Esophagus (tissue), 2 donors: ENCODE data around the gene MT4. TPM values are rescaled to one million over a fixed set of nuclear protein-coding genes. Genes with fewer than 3 reads are reported as not detected.

Experiments
- H3K27ac ChIP-seq, 2 donors: one replicate each; pipeline ENCODE4 v1.5.1; 2013; ENCODE audit warnings: low read depth in 2 of 2, mild to moderate bottlenecking in 2 of 2, inconsistent platforms in 1 of 2, low read length in 1 of 2, moderate library complexity in 1 of 2
- H3K27me3 ChIP-seq, 2 donors: one replicate each; pipeline ENCODE4 v1.6.1; 2013; ENCODE audit warnings: low read length in 2 of 2, control low read depth in 1 of 2, mild to moderate bottlenecking in 1 of 2; ENCODE audit not compliant: insufficient read depth in 2 of 2, control insufficient read depth in 1 of 2
- H3K36me3 ChIP-seq, 2 donors: one replicate each; pipeline ENCODE4 v1.6.1; 2013; ENCODE audit warnings: low read length in 1 of 2; ENCODE audit not compliant: control insufficient read depth in 2 of 2, insufficient read depth in 2 of 2
- H3K4me1 ChIP-seq, 2 donors: one replicate each; pipeline ENCODE4 v1.6.1; 2013; ENCODE audit warnings: low read length in 1 of 2; ENCODE audit not compliant: control insufficient read depth in 2 of 2, insufficient read depth in 2 of 2
- H3K4me3 ChIP-seq, 2 donors: one replicate each; pipeline ENCODE4 v1.5.1; 2013; ENCODE audit warnings: low read length in 2 of 2, mild to moderate bottlenecking in 2 of 2, low read depth in 1 of 2, moderate library complexity in 1 of 2
- H3K9me3 ChIP-seq, 2 donors: one replicate each; pipeline ENCODE4 v1.6.1; 2013; ENCODE audit warnings: mild to moderate bottlenecking in 2 of 2, low read depth in 1 of 2, low read length in 1 of 2, moderate library complexity in 1 of 2; ENCODE audit not compliant: control insufficient read depth in 2 of 2, insufficient read depth in 1 of 2
- WGBS, 2 donors: extraction: QIAGEN DNeasy Blood & Tissue Kit; methylation state at CpG; one replicate each; pipeline ENCODE4 v1.1.7; 2013; 5-methylcytosine and 5-hydroxymethylcytosine counted together
- polyA plus RNA-seq, 2 donors: library from polyadenylated mRNA; stranded (reverse); fragments of 200-250 nt; gene quantifications; one replicate each; pipeline ENCODE4 v1.2.3, GENCODE V29; 2013
- donor health status: healthy with polysubstance abuse.
- donor health status: Bipolar disorder and iron deficiency.

Gene MT4
- polyA plus RNA-seq, 2 donors = 1.3 to 7.4 TPM

- Histone ChIP-seq H3K27ac (no peak overlapping the region), H3K4me1 (no peaks in the 10 kb centered on the region), H3K36me3 (no peaks in the 10 kb centered on the region), H3K4me3 (no peak overlapping the region), H3K27me3 (peaks cover 0 to 3% of the 10 kb centered on the region in 2 donors), H3K9me3 (peaks cover 0 to 2% of the 10 kb centered on the region in 2 donors)
- WGBS, 2 donors = 84 to 85% methylated on average over 8 of the region's 8 CpGs
Measured at GRCh38 chr16:56534847-56535383, 30.0 kb upstream of the MT4 start.

DNA sequence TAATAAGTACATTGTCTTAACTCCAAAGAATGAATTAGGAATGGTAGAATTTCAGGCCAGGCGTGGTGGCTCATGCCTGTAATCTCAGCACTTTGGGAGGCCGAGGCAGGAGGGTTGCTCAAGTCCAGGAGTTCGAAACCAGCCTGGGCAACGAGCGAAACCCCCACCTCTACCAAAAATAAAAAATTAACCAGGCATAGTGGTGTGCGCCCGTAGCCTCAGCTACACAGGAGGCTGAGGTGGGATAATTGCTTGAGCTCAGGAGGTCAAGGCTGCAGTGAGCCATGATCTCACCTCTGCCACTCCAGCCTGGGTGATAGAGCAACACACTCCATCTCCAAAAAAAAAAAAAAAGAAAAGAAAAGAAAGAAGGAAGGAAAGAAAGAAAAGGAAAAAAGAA lies 26.5 kb upstream of the MT4 start:
- H3K4me1 ChIP-seq = no peaks in the 10 kb centered on the region
- H3K36me3 ChIP-seq = no peaks in the 10 kb centered on the region
- peaks cover 0 to 3% of the 10 kb centered on the region in 2 donors for H3K27me3 ChIP-seq
- no peak overlapping the region for H3K27ac ChIP-seq
- H3K4me3 ChIP-seq = no peak overlapping the region
- 84 to 92% methylated on average over 7 of the region's 7 CpGs for WGBS, 2 donors
- peaks cover 0 to 2% of the 10 kb centered on the region in 2 donors for H3K9me3 ChIP-seq

DNA sequence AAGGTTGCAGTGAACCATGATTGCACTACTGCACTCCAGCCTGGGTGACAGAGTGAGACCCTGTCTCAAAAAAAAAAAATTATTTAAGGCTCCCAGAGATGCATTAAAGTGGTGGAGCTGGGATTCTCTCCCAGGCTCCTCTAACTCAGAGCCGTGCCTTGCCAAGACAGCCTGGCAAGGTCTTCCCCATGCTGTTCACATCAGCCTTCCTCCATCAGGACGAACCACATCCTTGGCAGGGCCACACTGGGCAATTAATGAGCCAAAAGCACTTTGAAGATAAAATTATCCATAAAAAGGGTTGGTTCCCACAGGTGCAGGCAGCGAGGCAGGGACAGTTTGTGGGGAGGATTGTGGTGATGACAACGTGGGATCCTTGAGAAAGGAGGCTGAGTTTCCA lies 25.2 kb upstream of the MT4 start:
- no peak overlapping the region for H3K27ac ChIP-seq

DNA sequence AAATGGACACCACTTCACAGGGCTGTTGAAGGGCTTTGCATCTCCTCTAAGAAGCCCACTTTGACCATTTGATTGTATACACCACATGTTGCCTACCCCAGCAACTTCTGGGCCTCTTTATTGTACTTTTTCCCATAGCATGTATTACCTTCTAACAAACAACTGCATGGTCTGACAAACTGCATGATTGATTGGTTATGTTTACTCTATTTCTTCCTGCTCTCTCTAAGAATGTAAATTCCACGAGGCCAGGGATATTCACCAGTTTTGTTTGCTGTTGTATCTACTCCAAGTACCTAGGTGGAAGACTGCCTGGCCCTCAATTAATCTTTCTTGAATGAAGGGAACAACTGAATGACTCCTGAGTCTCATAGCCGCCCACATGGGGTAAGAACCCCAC lies 22.8 kb upstream of the MT4 start:
- Histone ChIP-seq H3K4me3 (no peak overlapping the region), H3K4me1 (peaks cover 0 to 2% of the 10 kb centered on the region in 2 donors), H3K9me3 (no peaks in the 10 kb centered on the region), H3K27ac (no peak overlapping the region), H3K27me3 (no peaks in the 10 kb centered on the region), H3K36me3 (no peaks in the 10 kb centered on the region)
- 17 to 19% methylated on average over 2 of the region's 2 CpGs for WGBS, 2 donors

More for the DNA sequence above, 25.2 kb upstream of the MT4 start:
- H3K4me1 ChIP-seq = no peaks in the 10 kb centered on the region
- no peaks in the 10 kb centered on the region for H3K36me3 ChIP-seq
- H3K4me3 ChIP-seq = no peak overlapping the region
- H3K27me3 ChIP-seq = no peaks in the 10 kb centered on the region
- 40 to 41% methylated on average over 4 of the region's 4 CpGs for WGBS, 2 donors
- H3K9me3 ChIP-seq = peaks cover 0 to 2% of the 10 kb centered on the region in 2 donors

DNA sequence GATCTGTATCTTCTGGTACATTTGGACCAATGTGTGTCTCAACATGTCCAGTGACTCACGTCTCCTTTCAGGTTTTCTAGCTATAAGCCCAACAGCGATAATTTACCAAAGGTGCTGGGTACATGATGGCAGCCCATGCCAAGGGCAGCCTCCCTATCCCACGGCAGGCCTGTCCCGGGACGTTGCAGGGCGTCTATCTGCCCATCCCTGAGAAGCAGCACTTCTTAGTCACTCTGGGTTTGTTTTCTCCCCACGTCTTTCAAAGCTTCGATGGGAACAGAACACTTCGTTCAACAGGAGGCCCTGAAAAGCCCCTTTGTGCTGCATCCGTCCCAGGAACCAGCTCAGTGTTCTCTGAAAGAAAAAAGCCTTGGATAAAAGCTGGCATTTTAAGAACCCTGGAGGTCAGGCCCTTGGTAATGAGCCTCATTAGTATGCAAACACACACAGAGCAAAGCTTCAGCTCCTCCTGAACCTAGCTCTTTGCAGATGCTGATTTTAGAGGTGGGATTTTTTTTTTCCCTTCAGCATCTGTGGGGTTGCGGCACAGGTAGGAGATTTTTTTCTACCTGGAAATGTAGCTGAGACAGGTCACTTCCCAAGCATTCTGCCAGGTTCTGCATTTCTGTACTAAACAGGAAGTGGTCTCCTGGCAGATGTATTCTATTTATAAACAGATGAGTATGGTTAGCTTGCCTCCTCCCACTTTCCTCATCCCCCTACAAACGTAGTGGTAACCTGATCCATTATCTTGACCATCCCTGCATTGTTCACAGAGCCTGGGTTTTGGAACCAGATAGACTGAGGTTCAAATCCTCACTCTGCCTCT lies 17.5 kb upstream of the MT4 start:
- Histone ChIP-seq H3K36me3 (no peaks in the 10 kb centered on the region), H3K4me1 (peaks cover 0 to 6% of the 10 kb centered on the region in 2 donors), H3K9me3 (no peaks in the 10 kb centered on the region), H3K27me3 (no peaks in the 10 kb centered on the region), H3K27ac (peak overlapping the region; percentile 54 to 81), H3K4me3 (no peak overlapping the region)
- WGBS, 2 donors = 28 to 33% methylated on average over 12 of the region's 12 CpGs

GRCh38 chr16:56547949-56548567 lies 16.8 kb upstream of the MT4 start:
- no peaks in the 10 kb centered on the region for H3K27me3 ChIP-seq
- no peak overlapping the region for H3K4me3 ChIP-seq
- peak overlapping the region; percentile 54 to 81 for H3K27ac ChIP-seq
- no peaks in the 10 kb centered on the region for H3K9me3 ChIP-seq
- WGBS, 2 donors = 54 to 70% methylated on average over 4 of the region's 4 CpGs
- H3K4me1 ChIP-seq = peaks cover 0 to 7% of the 10 kb centered on the region in 2 donors
- H3K36me3 ChIP-seq = no peaks in the 10 kb centered on the region

- no peak overlapping the region for H3K27ac ChIP-seq
- no peaks in the 10 kb centered on the region for H3K36me3 ChIP-seq
Measured at GRCh38 chr16:56549161-56549560, 15.7 kb upstream of the MT4 start.

DNA sequence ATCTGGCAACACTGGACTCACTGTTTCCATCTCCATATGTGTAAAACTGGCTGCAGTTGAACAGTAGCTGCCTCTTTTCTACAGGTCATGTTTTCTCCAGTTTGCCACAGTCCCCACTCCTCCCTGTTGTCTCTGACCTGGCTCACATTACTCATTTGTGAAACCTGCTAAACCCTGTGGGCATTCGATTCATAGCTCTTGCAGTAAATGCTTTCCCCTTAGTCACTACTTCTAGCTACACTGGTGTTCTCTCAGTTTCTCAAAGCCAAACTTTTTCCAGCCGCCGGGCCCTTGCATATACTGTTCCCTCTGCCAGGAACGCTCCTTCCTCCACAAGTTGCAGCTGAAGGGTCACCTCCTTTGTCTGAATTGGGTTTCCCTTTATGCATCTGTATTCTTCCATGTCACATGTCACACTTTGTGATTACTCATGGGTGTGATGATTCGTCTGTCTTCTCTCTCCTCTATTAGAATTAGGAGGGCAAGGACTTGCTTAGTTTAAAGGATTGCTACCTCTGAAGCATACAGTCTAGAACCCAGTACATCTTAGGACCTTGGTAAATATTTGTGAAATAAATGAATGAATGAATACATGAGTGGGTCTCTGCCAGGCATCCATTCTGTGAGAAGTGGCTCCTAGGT lies 15.0 kb upstream of the MT4 start:
- peaks cover 0 to 7% of the 10 kb centered on the region in 2 donors for H3K4me1 ChIP-seq
- WGBS, 2 donors = 71 to 80% methylated on average over 5 of the region's 5 CpGs
- no peaks in the 10 kb centered on the region for H3K9me3 ChIP-seq
- no peak overlapping the region for H3K27ac ChIP-seq
- no peaks in the 10 kb centered on the region for H3K36me3 ChIP-seq
- no peak overlapping the region for H3K4me3 ChIP-seq
- H3K27me3 ChIP-seq = no peaks in the 10 kb centered on the region

More at GRCh38 chr16:56549161-56549560, 15.7 kb upstream of the MT4 start:
- Histone ChIP-seq H3K4me3 (no peak overlapping the region), H3K4me1 (peaks cover 0 to 7% of the 10 kb centered on the region in 2 donors), H3K27me3 (no peaks in the 10 kb centered on the region), H3K9me3 (no peaks in the 10 kb centered on the region)

- Histone ChIP-seq H3K4me3 (no peak overlapping the region), H3K27me3 (no peaks in the 10 kb centered on the region), H3K27ac (peak overlapping the region; percentile 31 to 42), H3K36me3 (no peaks in the 10 kb centered on the region), H3K9me3 (no peaks in the 10 kb centered on the region), H3K4me1 (peaks cover 0 to 5% of the 10 kb centered on the region in 2 donors)
- 25 to 34% methylated on average over 11 of the region's 11 CpGs for WGBS, 2 donors
Measured at GRCh38 chr16:56551796-56552738, 12.8 kb upstream of the MT4 start.
